ENCODE measurements around the gene AKNA. TPM values are rescaled to one million over a fixed set of nuclear protein-coding genes. Genes with fewer than 3 reads are reported as not detected.

AKNA gene
- polyA plus RNA-seq, 1 donor from 2014 or later, result 1.2 TPM

DNA sequence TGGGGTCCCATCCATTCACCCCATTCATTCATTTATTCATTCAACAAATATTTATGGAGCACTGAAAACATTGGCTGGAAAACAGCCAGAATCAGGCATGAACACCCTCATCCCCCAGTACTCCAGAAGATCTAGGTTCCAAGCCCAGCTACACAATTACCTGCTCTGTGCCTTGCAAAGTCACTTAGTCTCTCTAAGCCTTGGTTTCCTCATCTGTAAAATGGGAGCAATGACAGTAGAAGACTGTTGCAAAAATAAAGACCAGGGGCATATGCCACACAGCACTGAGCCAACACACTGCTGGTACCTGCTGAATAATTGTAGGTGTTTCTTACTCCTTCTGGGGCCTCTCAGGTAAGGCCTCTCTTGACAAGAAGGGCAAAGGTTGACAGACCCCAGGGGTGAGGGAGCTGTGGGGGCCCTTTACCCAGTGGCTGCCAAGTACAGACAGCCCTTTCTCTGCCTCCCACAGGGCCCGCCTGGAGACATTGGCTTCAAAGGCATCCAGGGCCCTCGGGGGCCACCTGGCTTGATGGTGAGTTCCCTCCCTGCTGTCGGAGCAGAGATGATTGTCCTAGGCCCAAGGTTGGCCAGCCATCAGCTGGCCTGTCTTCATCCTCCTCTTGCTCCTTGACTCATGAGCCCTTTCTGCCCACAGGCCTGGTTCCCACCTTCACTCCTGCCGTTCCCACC lies 87.5 kb downstream of the AKNA start:
- H3K79me2 ChIP-seq (replicated peaks; ENCODE audit: insufficient read depth, low read length), result no peaks in the 10 kb centered on the region
- H3K36me3 ChIP-seq (ENCODE audit: insufficient read depth, low read length), result no peaks in the 10 kb centered on the region
- no peaks in the 10 kb centered on the region for H4K20me1 ChIP-seq (ENCODE audit: insufficient read depth)
- H3F3A ChIP-seq (ENCODE audit: insufficient read depth, low read length, poor library complexity, severe bottlenecking), result no peaks in the 10 kb centered on the region
- H3K4me2 ChIP-seq (ENCODE audit: low read length), result no peak overlapping the region
- H3K27me3 ChIP-seq (ENCODE audit: insufficient read depth, low read depth, low read length), result no peaks in the 10 kb centered on the region
- H3K4me3 ChIP-seq (ENCODE audit: low read length), result no peak overlapping the region
- no peak overlapping the region for H3K27ac ChIP-seq (ENCODE audit: low read length)
- no peak overlapping the region for H2AFZ ChIP-seq (ENCODE audit: low read depth, low read length)
- H3K9me2 ChIP-seq (ENCODE audit: insufficient read depth, low read length), result no peaks in the 10 kb centered on the region
- H3K9me3 ChIP-seq (ENCODE audit: low read length), result no peaks in the 10 kb centered on the region
- no peak for TF ChIP-seq MXI1 (conservative IDR thresholded peaks at IDR 0.05; ENCODE audit: poor library complexity, severe bottlenecking)
- H3K9ac ChIP-seq (ENCODE audit: low read length), result no peak overlapping the region

GRCh38 chr9:114299286-114300152 lies 88.3 kb downstream of the AKNA start:
- no peaks in the 10 kb centered on the region for H3F3A ChIP-seq (ENCODE audit: insufficient read depth, low read length, poor library complexity, severe bottlenecking)
- H3K36me3 ChIP-seq (ENCODE audit: insufficient read depth, low read length), result no peaks in the 10 kb centered on the region
- H3K9me2 ChIP-seq (ENCODE audit: insufficient read depth, low read length), result no peaks in the 10 kb centered on the region
- no peaks in the 10 kb centered on the region for H4K20me1 ChIP-seq (ENCODE audit: insufficient read depth)
- H3K9me3 ChIP-seq (ENCODE audit: low read length), result peaks cover 3% of the 10 kb centered on the region
- H3K9ac ChIP-seq (ENCODE audit: low read length), result no peak overlapping the region
- no peak overlapping the region for H2AFZ ChIP-seq (ENCODE audit: low read depth, low read length)
- no peak overlapping the region for H3K27ac ChIP-seq (ENCODE audit: low read length)
- H3K27me3 ChIP-seq (ENCODE audit: insufficient read depth, low read depth, low read length), result no peaks in the 10 kb centered on the region
- no peak for TF ChIP-seq RAD21 (conservative IDR thresholded peaks at IDR 0.05)
- no peak for TF ChIP-seq POLR2AphosphoS5 (IDR thresholded peaks at IDR 0.05)
- TF ChIP-seq, protein P1, sequence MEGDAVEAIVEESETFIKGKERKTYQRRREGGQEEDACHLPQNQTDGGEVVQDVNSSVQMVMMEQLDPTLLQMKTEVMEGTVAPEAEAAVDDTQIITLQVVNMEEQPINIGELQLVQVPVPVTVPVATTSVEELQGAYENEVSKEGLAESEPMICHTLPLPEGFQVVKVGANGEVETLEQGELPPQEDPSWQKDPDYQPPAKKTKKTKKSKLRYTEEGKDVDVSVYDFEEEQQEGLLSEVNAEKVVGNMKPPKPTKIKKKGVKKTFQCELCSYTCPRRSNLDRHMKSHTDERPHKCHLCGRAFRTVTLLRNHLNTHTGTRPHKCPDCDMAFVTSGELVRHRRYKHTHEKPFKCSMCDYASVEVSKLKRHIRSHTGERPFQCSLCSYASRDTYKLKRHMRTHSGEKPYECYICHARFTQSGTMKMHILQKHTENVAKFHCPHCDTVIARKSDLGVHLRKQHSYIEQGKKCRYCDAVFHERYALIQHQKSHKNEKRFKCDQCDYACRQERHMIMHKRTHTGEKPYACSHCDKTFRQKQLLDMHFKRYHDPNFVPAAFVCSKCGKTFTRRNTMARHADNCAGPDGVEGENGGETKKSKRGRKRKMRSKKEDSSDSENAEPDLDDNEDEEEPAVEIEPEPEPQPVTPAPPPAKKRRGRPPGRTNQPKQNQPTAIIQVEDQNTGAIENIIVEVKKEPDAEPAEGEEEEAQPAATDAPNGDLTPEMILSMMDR (IDR thresholded peaks at IDR 0.05; ENCODE audit: poor library complexity, severe bottlenecking), result no peak
- TF ChIP-seq MXI1 (conservative IDR thresholded peaks at IDR 0.05; ENCODE audit: poor library complexity, severe bottlenecking), result no peak
- TF ChIP-seq TAF1 (IDR thresholded peaks at IDR 0.05; ENCODE audit: low read depth), result no peak
- TF ChIP-seq EZH2 (IDR thresholded peaks at IDR 0.05; ENCODE audit: borderline replicate concordance, insufficient read depth, low read length, poor library complexity, severe bottlenecking), result no peak
- TF ChIP-seq SMC3 (conservative IDR thresholded peaks at IDR 0.05; ENCODE audit: poor library complexity), result no peak
- TF ChIP-seq REST (IDR thresholded peaks at IDR 0.05; ENCODE audit: borderline replicate concordance), result no peak
- no peak for TF ChIP-seq EP300 (conservative IDR thresholded peaks at IDR 0.05; ENCODE audit: poor library complexity, severe bottlenecking)
- H3K4me3 ChIP-seq (ENCODE audit: low read length), result no peak overlapping the region
- H3K79me2 ChIP-seq (replicated peaks; ENCODE audit: insufficient read depth, low read length), result no peaks in the 10 kb centered on the region
- no peak overlapping the region for H3K4me2 ChIP-seq (ENCODE audit: low read length)
